HepG2 (cell line): ENCODE measurements around the gene PTTG1. TPM values are rescaled to one million over a fixed set of nuclear protein-coding genes. Genes with fewer than 3 reads are reported as not detected.
A peak's percentile ranks its signal among the peaks of the same experiment; 100 is the strongest.

Experiments
- CC2D1A ChIP-seq: sonication (generic); formaldehyde crosslinking; IDR thresholded peaks from 2 replicates; pipeline ENCODE4 v1.8.1; 2023; ENCODE audit warnings: mild to moderate bottlenecking, missing genetic modification reagents
- GABPB1 ChIP-seq: IDR thresholded peaks from 2 replicates; pipeline ENCODE4 v1.6.1; 2016; ENCODE audit warnings: mild to moderate bottlenecking, missing genetic modification reagents, moderate library complexity, missing compliant biosample characterization
- JDP2 ChIP-seq: sonication (generic); formaldehyde crosslinking; IDR thresholded peaks from 2 replicates; pipeline ENCODE4 v1.8.1; 2022; ENCODE audit warnings: missing genetic modification reagents, borderline replicate concordance
- LCORL ChIP-seq, 2 experiments: fragments of 450-650 bp in 1 of 2; sonication (generic) in 1 of 2; formaldehyde crosslinking in 1 of 2; IDR thresholded peaks; 2 replicates each; pipeline versions ENCODE4 v1.5.0 to v1.6.1; 2017 to 2020; ENCODE audit warnings: antibody characterized with exemption in 1 of 2, missing genetic modification reagents in 1 of 2
- NFKBIZ ChIP-seq: IDR thresholded peaks from 2 replicates; pipeline ENCODE4 v1.6.1; 2018; ENCODE audit warnings: missing genetic modification reagents, missing compliant biosample characterization
- PHF20 ChIP-seq: sonication (generic); formaldehyde crosslinking; IDR thresholded peaks from 2 replicates; pipeline ENCODE4 v1.5.0; 2020; ENCODE audit warnings: mild to moderate bottlenecking, missing genetic modification reagents
- RBFOX2 ChIP-seq: fragments of 200-400 bp; formaldehyde crosslinking; IDR thresholded peaks from 2 replicates; pipeline ENCODE4 v1.6.1; 2017; ENCODE audit warnings: low read depth, mild to moderate bottlenecking, low read length
- SOX6 ChIP-seq, 2 experiments: fragments of 450-650 bp in 1 of 2; sonication (generic) in 1 of 2; formaldehyde crosslinking in 1 of 2; IDR thresholded peaks; 2 replicates each; pipeline versions ENCODE4 v1.4.0 to v1.6.1; 2017 to 2020; ENCODE audit warnings: antibody characterized with exemption in 1 of 2, mild to moderate bottlenecking in 1 of 2, missing genetic modification reagents in 1 of 2
- ZMAT3 ChIP-seq: sonication (generic); formaldehyde crosslinking; conservative IDR thresholded peaks from 2 replicates; pipeline ENCODE4 v1.7.0; 2021; ENCODE audit warnings: missing genetic modification reagents
- ZNF749 ChIP-seq: sonication (generic); formaldehyde crosslinking; IDR thresholded peaks from 2 replicates; pipeline ENCODE4 v1.8.0; 2022; ENCODE audit warnings: mild to moderate bottlenecking, missing genetic modification reagents, moderate library complexity, borderline replicate concordance
- ZNF790 ChIP-seq: sonication (generic); formaldehyde crosslinking; IDR thresholded peaks from 2 replicates; pipeline ENCODE4 v1.8.0; 2022; ENCODE audit warnings: missing genetic modification reagents, mild to moderate bottlenecking, borderline replicate concordance
- polyA plus RNA-seq, 8 experiments: library from polyadenylated mRNA; depleted of rRNA in 3 of 8; stranded (reverse) in 7 of 8; unstranded in 1 of 8; fragments of >200 nt; fragmentation: Illumina TruSeq in 4 of 8; extraction: Trizol in 4 of 8; gene quantifications; 2 replicates each; pipeline versions ENCODE4 v1.2.1 to v1.2.3, GENCODE V29; 2011 to 2016; ENCODE audit warnings: low read depth in 4 of 8, missing spikeins in 1 of 8, mixed read lengths in 1 of 8; ENCODE audit not compliant: insufficient read depth in 1 of 8
- total RNA-seq, 5 experiments: library from RNA; depleted of rRNA; stranded (reverse); fragments of >200 nt; fragmentation: Illumina TruSeq; extraction: Trizol; gene quantifications; 2 replicates each; pipeline ENCODE4 v1.2.3, GENCODE V29; 2016; ENCODE audit warnings: low read depth in 1 of 5
- TF ChIP-seq, protein P1 (sequence below): sonication (generic); formaldehyde crosslinking; IDR thresholded peaks from 2 replicates; pipeline ENCODE4 v1.8.0; 2022; ENCODE audit warnings: mild to moderate bottlenecking, missing genetic modification reagents, borderline replicate concordance
- TF ChIP-seq, protein P2 (sequence below): sonication (generic); formaldehyde crosslinking; IDR thresholded peaks from 2 replicates; pipeline ENCODE4 v1.4.0; 2020; ENCODE audit warnings: missing genetic modification reagents, borderline replicate concordance
- TF ChIP-seq, protein P3 (sequence below): IDR thresholded peaks from 2 replicates; pipeline ENCODE4 v1.6.1; 2018; ENCODE audit warnings: missing genetic modification reagents, mild to moderate bottlenecking, missing compliant biosample characterization
- TF ChIP-seq, protein P4 (sequence below): sonication (generic); formaldehyde crosslinking; IDR thresholded peaks from 2 replicates; pipeline ENCODE4 v1.5.0; 2020; ENCODE audit warnings: mild to moderate bottlenecking, missing genetic modification reagents
- TF ChIP-seq, protein P5 (sequence below): sonication (generic); formaldehyde crosslinking; IDR thresholded peaks from 2 replicates; pipeline ENCODE4 v1.4.0; 2020; ENCODE audit warnings: mild to moderate bottlenecking, missing genetic modification reagents

PTTG1 gene
- total and polyA plus RNA-seq, 2 of the 13 experiments (the other 11 are each of a cell fraction or from before 2014, with no cell fraction given) = 102 to 161 TPM

DNA sequence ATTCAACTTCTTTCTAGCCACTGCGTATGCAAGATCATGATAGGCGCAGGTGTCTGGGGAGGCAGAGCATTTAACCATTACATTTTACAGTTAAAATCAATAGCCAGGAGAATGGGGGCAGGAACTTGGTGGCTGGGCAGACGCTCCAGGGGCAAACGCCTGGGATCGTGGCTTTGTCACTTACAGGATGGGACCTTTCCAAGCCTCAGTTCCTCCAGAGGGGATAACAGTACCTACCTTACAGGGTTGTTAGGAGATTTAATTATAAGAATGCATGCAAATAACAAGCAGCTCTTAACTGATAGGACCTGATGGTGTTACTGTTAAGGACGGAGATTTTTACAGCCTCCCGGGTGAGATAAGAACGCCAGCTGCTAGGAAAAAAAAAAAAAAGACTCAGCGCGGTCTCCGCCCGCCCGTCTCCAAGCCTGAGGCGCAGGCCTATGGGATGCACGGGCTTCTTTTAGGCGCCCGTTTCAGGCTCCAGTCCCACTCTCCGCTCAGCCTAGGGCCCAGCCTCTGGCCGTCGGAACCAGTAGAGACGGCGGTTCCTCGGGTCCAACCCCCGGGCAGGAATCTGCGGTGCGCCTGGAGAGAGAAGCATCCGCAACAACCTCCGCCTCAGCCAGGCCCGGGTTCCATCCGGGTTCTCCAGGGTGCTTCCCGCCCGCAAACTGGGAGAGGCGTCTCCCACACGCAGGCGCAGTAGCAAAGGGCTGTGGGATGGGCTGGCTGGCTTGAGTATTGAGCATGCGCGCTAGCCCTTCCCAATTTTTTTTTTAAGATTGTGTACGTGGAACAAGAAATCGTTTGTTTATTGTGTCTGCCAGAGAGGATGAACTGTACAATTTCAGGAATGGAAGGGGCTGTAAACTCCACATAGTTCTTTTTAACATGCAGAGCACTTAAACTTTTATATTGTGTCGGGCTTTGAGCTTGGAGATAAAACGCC is 22.0 kb upstream of the PTTG1 start, which contains the start of gene FAM200C (continued):
- TF ChIP-seq, protein P1, sequence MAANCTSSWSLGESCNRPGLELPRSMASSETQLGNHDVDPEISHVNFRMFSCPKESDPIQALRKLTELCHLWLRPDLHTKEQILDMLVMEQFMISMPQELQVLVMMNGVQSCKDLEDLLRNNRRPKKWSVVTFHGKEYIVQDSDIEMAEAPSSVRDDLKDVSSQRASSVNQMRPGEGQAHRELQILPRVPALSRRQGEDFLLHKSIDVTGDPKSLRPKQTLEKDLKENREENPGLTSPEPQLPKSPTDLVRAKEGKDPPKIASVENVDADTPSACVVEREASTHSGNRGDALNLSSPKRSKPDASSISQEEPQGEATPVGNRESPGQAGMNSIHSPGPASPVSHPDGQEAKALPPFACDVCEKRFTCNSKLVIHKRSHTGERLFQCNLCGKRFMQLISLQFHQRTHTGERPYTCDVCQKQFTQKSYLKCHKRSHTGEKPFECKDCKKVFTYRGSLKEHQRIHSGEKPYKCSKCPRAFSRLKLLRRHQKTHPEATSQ (CRISPR knock-in tag) = peak; percentile 28; the same call in 1 of the 2 replicates
- TF ChIP-seq, protein P2, sequence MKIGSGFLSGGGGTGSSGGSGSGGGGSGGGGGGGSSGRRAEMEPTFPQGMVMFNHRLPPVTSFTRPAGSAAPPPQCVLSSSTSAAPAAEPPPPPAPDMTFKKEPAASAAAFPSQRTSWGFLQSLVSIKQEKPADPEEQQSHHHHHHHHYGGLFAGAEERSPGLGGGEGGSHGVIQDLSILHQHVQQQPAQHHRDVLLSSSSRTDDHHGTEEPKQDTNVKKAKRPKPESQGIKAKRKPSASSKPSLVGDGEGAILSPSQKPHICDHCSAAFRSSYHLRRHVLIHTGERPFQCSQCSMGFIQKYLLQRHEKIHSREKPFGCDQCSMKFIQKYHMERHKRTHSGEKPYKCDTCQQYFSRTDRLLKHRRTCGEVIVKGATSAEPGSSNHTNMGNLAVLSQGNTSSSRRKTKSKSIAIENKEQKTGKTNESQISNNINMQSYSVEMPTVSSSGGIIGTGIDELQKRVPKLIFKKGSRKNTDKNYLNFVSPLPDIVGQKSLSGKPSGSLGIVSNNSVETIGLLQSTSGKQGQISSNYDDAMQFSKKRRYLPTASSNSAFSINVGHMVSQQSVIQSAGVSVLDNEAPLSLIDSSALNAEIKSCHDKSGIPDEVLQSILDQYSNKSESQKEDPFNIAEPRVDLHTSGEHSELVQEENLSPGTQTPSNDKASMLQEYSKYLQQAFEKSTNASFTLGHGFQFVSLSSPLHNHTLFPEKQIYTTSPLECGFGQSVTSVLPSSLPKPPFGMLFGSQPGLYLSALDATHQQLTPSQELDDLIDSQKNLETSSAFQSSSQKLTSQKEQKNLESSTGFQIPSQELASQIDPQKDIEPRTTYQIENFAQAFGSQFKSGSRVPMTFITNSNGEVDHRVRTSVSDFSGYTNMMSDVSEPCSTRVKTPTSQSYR (CRISPR knock-in tag) = no peak
- TF ChIP-seq, protein P3, sequence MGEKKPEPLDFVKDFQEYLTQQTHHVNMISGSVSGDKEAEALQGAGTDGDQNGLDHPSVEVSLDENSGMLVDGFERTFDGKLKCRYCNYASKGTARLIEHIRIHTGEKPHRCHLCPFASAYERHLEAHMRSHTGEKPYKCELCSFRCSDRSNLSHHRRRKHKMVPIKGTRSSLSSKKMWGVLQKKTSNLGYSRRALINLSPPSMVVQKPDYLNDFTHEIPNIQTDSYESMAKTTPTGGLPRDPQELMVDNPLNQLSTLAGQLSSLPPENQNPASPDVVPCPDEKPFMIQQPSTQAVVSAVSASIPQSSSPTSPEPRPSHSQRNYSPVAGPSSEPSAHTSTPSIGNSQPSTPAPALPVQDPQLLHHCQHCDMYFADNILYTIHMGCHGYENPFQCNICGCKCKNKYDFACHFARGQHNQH (CRISPR knock-in tag) = peak; percentile 49; the same call in 1 of the 2 replicates
- TF ChIP-seq ZMAT3 (CRISPR knock-in tag) = peak; percentile 89
- TF ChIP-seq CC2D1A (CRISPR knock-in tag) = 0 out of 2 replicates have a peak, but pooled peaks have one; percentile 49
- TF ChIP-seq ZNF749 (CRISPR knock-in tag) = peak; percentile 65; the same call in 1 of the 2 replicates
- TF ChIP-seq, protein P4, sequence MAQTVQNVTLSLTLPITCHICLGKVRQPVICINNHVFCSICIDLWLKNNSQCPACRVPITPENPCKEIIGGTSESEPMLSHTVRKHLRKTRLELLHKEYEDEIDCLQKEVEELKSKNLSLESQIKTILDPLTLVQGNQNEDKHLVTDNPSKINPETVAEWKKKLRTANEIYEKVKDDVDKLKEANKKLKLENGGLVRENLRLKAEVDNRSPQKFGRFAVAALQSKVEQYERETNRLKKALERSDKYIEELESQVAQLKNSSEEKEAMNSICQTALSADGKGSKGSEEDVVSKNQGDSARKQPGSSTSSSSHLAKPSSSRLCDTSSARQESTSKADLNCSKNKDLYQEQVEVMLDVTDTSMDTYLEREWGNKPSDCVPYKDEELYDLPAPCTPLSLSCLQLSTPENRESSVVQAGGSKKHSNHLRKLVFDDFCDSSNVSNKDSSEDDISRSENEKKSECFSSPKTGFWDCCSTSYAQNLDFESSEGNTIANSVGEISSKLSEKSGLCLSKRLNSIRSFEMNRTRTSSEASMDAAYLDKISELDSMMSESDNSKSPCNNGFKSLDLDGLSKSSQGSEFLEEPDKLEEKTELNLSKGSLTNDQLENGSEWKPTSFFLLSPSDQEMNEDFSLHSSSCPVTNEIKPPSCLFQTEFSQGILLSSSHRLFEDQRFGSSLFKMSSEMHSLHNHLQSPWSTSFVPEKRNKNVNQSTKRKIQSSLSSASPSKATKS (CRISPR knock-in tag) = no peak
- TF ChIP-seq GABPB1 = peak; percentile 74
- no peak for TF ChIP-seq LCORL (IDR thresholded peaks at IDR 0.05)
- peak; percentile 41; the same call in 1 of the 2 replicates for TF ChIP-seq LCORL (CRISPR knock-in tag; IDR thresholded peaks at IDR 0.05)
- TF ChIP-seq ZNF790 (CRISPR knock-in tag) = peak; percentile 48; the same call in 1 of the 2 replicates
- no peak for TF ChIP-seq SOX6 (IDR thresholded peaks at IDR 0.05)
- peak; percentile 55; the same call in 1 of the 2 replicates for TF ChIP-seq SOX6 (CRISPR knock-in tag; IDR thresholded peaks at IDR 0.05)
- TF ChIP-seq, protein P5, sequence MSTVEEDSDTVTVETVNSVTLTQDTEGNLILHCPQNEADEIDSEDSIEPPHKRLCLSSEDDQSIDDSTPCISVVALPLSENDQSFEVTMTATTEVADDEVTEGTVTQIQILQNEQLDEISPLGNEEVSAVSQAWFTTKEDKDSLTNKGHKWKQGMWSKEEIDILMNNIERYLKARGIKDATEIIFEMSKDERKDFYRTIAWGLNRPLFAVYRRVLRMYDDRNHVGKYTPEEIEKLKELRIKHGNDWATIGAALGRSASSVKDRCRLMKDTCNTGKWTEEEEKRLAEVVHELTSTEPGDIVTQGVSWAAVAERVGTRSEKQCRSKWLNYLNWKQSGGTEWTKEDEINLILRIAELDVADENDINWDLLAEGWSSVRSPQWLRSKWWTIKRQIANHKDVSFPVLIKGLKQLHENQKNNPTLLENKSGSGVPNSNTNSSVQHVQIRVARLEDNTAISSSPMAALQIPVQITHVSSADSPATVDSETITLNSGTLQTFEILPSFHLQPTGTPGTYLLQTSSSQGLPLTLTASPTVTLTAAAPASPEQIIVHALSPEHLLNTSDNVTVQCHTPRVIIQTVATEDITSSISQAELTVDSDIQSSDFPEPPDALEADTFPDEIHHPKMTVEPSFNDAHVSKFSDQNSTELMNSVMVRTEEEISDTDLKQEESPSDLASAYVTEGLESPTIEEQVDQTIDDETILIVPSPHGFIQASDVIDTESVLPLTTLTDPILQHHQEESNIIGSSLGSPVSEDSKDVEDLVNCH (CRISPR knock-in tag) = peak; percentile 94; the same call in 1 of the 2 replicates
- TF ChIP-seq PHF20 (CRISPR knock-in tag) = peak; percentile 81
- TF ChIP-seq RBFOX2 = peak; percentile 90
- TF ChIP-seq JDP2 (CRISPR knock-in tag) = no peak
- TF ChIP-seq NFKBIZ (CRISPR knock-in tag) = no peak
